ENCODE data around the gene NUDT22.

DNA sequence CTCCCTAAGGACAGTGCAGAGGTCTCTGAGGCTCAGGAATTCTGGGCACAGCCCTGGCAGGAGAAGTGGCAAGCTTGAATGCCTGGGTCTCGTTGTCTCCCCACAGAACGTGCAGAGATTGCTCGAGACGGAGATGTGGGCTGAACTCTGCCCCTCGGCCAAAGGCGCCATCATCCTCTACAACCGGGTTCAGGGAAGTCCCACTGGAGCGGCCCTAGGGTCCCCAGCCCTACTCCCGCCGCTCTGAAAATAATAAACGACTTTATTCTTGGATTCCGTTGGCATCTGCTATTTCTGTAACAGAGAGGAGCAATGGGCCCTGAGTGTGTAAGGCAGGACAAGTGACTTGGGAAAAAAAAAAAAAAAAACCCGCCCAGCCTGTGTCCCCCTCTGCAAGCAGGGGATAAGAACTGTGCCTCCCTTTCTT lies 3.7 kb downstream of the NUDT22 start:
- TF ChIP-seq EZH2 (IDR thresholded peaks at IDR 0.05; ENCODE audit: low read length), result no peak
- TF ChIP-seq, protein P1, sequence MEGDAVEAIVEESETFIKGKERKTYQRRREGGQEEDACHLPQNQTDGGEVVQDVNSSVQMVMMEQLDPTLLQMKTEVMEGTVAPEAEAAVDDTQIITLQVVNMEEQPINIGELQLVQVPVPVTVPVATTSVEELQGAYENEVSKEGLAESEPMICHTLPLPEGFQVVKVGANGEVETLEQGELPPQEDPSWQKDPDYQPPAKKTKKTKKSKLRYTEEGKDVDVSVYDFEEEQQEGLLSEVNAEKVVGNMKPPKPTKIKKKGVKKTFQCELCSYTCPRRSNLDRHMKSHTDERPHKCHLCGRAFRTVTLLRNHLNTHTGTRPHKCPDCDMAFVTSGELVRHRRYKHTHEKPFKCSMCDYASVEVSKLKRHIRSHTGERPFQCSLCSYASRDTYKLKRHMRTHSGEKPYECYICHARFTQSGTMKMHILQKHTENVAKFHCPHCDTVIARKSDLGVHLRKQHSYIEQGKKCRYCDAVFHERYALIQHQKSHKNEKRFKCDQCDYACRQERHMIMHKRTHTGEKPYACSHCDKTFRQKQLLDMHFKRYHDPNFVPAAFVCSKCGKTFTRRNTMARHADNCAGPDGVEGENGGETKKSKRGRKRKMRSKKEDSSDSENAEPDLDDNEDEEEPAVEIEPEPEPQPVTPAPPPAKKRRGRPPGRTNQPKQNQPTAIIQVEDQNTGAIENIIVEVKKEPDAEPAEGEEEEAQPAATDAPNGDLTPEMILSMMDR (optimal IDR thresholded peaks at IDR 0.05 in 1 of 3, IDR thresholded peaks at IDR 0.05 in 1 of 3, conservative IDR thresholded peaks at IDR 0.05 in 1 of 3; ENCODE audit: extremely low read depth in 1 of 3, insufficient read depth in 2 of 3, low read length in 3 of 3), result no peak
